GM21528 (cell line): ENCODE measurements around the gene NOP58.
A peak's percentile ranks its signal among the peaks of the same experiment; 100 is the strongest.
"Not testable (repeated sequence)": the region's sequence is repeated elsewhere in the genome, so short reads cannot be mapped to it uniquely, and the experiment has no call there.

Experiments
- ATAC-seq: cut with Tn5 transposase; IDR thresholded peaks from one replicate; pipeline ENCODE4 v1.9.1; 2021; ENCODE audit warnings: mild to moderate bottlenecking, moderate library complexity; ENCODE audit not compliant: unreplicated experiment, low FRiP score

The NOP58 gene

GRCh38 chr2:202265467-202266277, at the start of gene NOP58:
Gene NOP58 (plus strand): TSS chr2:202265763. CDS start chr2:202265942, 179 bp downstream.
- ATAC-seq: peak; percentile 88

- no peak for ATAC-seq
These were observed 43.7 kb upstream of the NOP58 start for GRCh38 chr2:202221873-202222272.

GRCh38 chr2:202237787-202238233, 27.8 kb upstream of the NOP58 start:
- peak; percentile 60 for ATAC-seq

- peak; percentile 98 for ATAC-seq
These were observed 27.0 kb upstream of the NOP58 start, which contains the start of gene SUMO1 for GRCh38 chr2:202238234-202239197. Gene SUMO1 (minus strand): TSS chr2:202238597. CDS start chr2:202238451, 146 bp downstream.

GRCh38 chr2:202247710-202248109, 17.9 kb upstream of the NOP58 start:
- not testable (repeated sequence) for ATAC-seq

- no peak for ATAC-seq
These were observed 15.9 kb upstream of the NOP58 start for GRCh38 chr2:202249521-202250253.

- ATAC-seq: no peak
These were observed 14.1 kb upstream of the NOP58 start for GRCh38 chr2:202251494-202251893.

- no peak for ATAC-seq
These were observed 4.0 kb upstream of the NOP58 start for GRCh38 chr2:202261531-202261930.

- no peak for ATAC-seq
These were observed 1.9 kb downstream of the NOP58 start for GRCh38 chr2:202267495-202267894.

- ATAC-seq: no peak
These were observed 4.0 kb downstream of the NOP58 start for GRCh38 chr2:202269585-202269984.

GRCh38 chr2:202270487-202270886, 4.9 kb downstream of the NOP58 start:
- ATAC-seq: no peak

GRCh38 chr2:202276078-202276720, 10.6 kb downstream of the NOP58 start:
- ATAC-seq: not testable (repeated sequence)

GRCh38 chr2:202278036-202278760, 12.6 kb downstream of the NOP58 start:
- ATAC-seq: no peak

GRCh38 chr2:202278944-202279343, 13.4 kb downstream of the NOP58 start:
- ATAC-seq: no peak

GRCh38 chr2:202286595-202286994, 21.0 kb downstream of the NOP58 start:
- no peak for ATAC-seq

GRCh38 chr2:202289394-202290204, 24.0 kb downstream of the NOP58 start:
- ATAC-seq: no peak

- no peak for ATAC-seq
These were observed 24.8 kb downstream of the NOP58 start for GRCh38 chr2:202290316-202290715.

GRCh38 chr2:202290970-202291369, 25.4 kb downstream of the NOP58 start:
- no peak for ATAC-seq
